OCI-LY3 (cell line): ENCODE data around the gene FMO2.

Experiments
- H2AFZ ChIP-seq: fragments of 200-600, 300-600 bp; shearing (Covaris generic); 2 replicates; pipeline ENCODE4 v1.6.0; 2014; ENCODE audit warnings: antibody characterized with exemption, low read depth, low read length
- H3K27ac ChIP-seq: fragments of 200-600, 300-600 bp; sonication (generic); 2 replicates; pipeline ENCODE4 v1.5.1; 2014; ENCODE audit warnings: mild to moderate bottlenecking, low read length, moderate library complexity, mixed read lengths
- H3K27me3 ChIP-seq: fragments of 200-600, 300-600 bp; sonication (generic); 2 replicates; pipeline ENCODE4 v1.6.1; 2014; ENCODE audit warnings: low read depth, low read length, mixed read lengths
- H3K36me3 ChIP-seq: fragments of 200-600, 300-600 bp; sonication (generic); replicated peaks from 2 replicates; pipeline ENCODE3; 2014; ENCODE audit warnings: low read depth, low read length, mixed read lengths
- H3K4me1 ChIP-seq: fragments of 300-600, 200-600 bp; sonication (generic); 2 replicates; pipeline ENCODE4 v1.6.1; 2014; ENCODE audit warnings: low read length, mixed read lengths
- H3K4me2 ChIP-seq: fragments of 200-600, 300-600 bp; sonication (generic); 2 replicates; pipeline ENCODE4 v1.6.1; 2014; ENCODE audit warnings: low read length, mixed read lengths
- H3K4me3 ChIP-seq: fragments of 300-600, 200-600 bp; sonication (generic); 2 replicates; pipeline ENCODE4 v1.5.1; 2014; ENCODE audit warnings: antibody characterized with exemption, mild to moderate bottlenecking, low read length, moderate library complexity
- H3K79me2 ChIP-seq: fragments of 300-600, 200-600 bp; shearing (Covaris generic); 2 replicates; pipeline ENCODE4 v1.6.1; 2014; ENCODE audit warnings: mild to moderate bottlenecking, low read length, mixed read lengths
- H3K9ac ChIP-seq: fragments of 300-600, 200-600 bp; shearing (Covaris generic); 2 replicates; pipeline ENCODE4 v1.6.0; 2014; ENCODE audit warnings: mild to moderate bottlenecking, low read length, moderate library complexity
- H3K9me3 ChIP-seq: fragments of 200-600, 300-600 bp; shearing (Covaris generic); 2 replicates; pipeline ENCODE4 v1.6.1; 2014; ENCODE audit warnings: low read length, mixed read lengths; ENCODE audit not compliant: insufficient read depth
- H4K20me1 ChIP-seq: fragments of 200-600, 300-600 bp; sonication (generic); 2 replicates; pipeline ENCODE4 v1.6.1; 2016; ENCODE audit warnings: low read length, mixed read lengths; ENCODE audit not compliant: insufficient read depth
- EZH2phosphoT487 ChIP-seq: fragments of 200-600 bp; shearing (Covaris generic); IDR thresholded peaks from 2 replicates; pipeline ENCODE4 v1.6.1; 2018; ENCODE audit warnings: antibody characterized with exemption, mixed run types, low read depth
- TF ChIP-seq, protein P1 (sequence below): fragments of 200-600, 300-600 bp; sonication (generic); IDR thresholded peaks from 2 replicates; pipeline ENCODE4 v1.5.1; 2014; ENCODE audit warnings: antibody characterized with exemption, low read length, low read depth

FMO2 gene, protein sequence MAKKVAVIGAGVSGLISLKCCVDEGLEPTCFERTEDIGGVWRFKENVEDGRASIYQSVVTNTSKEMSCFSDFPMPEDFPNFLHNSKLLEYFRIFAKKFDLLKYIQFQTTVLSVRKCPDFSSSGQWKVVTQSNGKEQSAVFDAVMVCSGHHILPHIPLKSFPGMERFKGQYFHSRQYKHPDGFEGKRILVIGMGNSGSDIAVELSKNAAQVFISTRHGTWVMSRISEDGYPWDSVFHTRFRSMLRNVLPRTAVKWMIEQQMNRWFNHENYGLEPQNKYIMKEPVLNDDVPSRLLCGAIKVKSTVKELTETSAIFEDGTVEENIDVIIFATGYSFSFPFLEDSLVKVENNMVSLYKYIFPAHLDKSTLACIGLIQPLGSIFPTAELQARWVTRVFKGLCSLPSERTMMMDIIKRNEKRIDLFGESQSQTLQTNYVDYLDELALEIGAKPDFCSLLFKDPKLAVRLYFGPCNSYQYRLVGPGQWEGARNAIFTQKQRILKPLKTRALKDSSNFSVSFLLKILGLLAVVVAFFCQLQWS

DNA sequence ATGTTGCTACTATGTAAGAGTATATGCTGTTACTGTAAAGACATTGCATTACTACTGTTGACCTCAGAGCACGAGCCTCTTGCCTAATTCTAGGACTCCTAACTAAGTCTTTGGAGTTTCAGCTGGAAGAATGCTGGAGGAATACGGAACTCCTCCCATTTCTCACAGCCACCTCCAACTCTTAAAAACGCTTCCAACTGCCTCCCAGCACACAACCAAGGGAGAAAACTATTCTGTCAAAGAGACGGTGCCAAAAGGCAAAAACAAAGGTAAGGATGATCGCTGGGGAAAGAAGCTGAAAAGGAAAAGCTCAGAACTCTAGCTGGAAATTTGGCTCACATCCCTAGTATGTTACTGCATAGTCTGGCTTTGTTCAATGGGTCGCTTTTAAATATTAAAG, at the start of gene FMO2:
Gene FMO2, plus strand, starts transcription at position 210 of the 400 bp plus-strand sequence. CDS start 414 bp downstream, outside the sequence.
- Histone ChIP-seq H3K79me2 (no peaks in the 10 kb centered on the region), H4K20me1 (no peaks in the 10 kb centered on the region), H2AFZ (no peak within 1 kb of the TSS), H3K4me3 (no peak within 1 kb of the TSS), H3K9me3 (no peaks in the 10 kb centered on the region), H3K27ac (no peak within 1 kb of the TSS), H3K4me2 (no peak within 1 kb of the TSS), H3K4me1 (peaks cover 12% of the 10 kb centered on the region), H3K27me3 (no peaks in the 10 kb centered on the region), H3K9ac (no peak within 1 kb of the TSS), H3K36me3 (no peaks in the 10 kb centered on the region)
- TF ChIP-seq, protein P1, sequence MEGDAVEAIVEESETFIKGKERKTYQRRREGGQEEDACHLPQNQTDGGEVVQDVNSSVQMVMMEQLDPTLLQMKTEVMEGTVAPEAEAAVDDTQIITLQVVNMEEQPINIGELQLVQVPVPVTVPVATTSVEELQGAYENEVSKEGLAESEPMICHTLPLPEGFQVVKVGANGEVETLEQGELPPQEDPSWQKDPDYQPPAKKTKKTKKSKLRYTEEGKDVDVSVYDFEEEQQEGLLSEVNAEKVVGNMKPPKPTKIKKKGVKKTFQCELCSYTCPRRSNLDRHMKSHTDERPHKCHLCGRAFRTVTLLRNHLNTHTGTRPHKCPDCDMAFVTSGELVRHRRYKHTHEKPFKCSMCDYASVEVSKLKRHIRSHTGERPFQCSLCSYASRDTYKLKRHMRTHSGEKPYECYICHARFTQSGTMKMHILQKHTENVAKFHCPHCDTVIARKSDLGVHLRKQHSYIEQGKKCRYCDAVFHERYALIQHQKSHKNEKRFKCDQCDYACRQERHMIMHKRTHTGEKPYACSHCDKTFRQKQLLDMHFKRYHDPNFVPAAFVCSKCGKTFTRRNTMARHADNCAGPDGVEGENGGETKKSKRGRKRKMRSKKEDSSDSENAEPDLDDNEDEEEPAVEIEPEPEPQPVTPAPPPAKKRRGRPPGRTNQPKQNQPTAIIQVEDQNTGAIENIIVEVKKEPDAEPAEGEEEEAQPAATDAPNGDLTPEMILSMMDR, result no peak
- TF ChIP-seq EZH2phosphoT487, result no peak

DNA sequence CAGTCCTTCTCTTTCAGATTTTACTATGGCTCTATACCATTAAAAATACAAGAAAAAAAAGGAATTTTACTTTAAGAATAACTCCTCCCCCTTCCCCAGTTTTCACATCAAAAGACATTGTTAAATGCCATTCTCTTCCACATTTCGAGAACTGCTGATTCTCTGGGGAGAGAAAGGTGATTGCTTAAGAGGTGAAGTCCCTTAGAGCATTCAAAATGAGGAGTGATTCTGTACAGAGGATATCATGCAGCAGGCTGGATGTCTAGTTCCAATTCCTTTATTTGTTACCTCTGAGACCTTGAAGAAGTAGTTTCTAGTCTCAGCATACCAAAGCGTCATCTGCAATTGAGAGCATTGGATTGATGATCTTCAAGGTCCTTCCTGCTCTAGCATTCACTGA, 47.5 kb upstream of the FMO2 start:
- Histone ChIP-seq H3K27ac (no peak overlapping the region), H3K27me3 (no peaks in the 10 kb centered on the region), H3K36me3 (peaks cover 4% of the 10 kb centered on the region), H3K79me2 (no peaks in the 10 kb centered on the region), H3K4me3 (no peak overlapping the region), H3K4me1 (peaks cover 5% of the 10 kb centered on the region; the same call in 1 of the 2 replicates), H2AFZ (no peak overlapping the region), H3K9ac (no peak overlapping the region), H3K4me2 (no peak overlapping the region), H4K20me1 (no peaks in the 10 kb centered on the region; the same call in 1 of the 2 replicates), H3K9me3 (no peaks in the 10 kb centered on the region)
- TF ChIP-seq, protein P1, result no peak
- TF ChIP-seq EZH2phosphoT487, result no peak

DNA sequence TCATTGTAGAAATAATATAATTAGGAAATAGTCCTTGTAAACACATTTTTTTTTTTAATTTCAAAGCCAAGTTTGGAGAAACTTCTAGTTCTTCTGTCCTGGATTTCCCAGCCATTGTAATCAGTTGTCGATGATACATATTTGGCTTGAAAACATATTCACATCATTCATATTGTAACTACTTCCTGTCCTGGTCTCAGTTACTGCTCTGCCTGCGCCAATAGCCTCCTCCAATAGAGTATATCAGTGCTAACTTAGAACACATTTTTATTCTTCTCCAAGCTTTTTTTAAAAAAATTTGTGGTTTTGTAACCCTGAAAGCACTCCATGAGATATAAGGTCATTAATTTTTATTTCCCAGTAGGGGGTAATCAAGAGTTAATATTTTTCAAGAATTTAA, 46.1 kb upstream of the FMO2 start:
- no peaks in the 10 kb centered on the region for H3K36me3 ChIP-seq
- no peak overlapping the region for H3K9ac ChIP-seq
- no peaks in the 10 kb centered on the region for H3K27me3 ChIP-seq
- no peaks in the 10 kb centered on the region for H3K9me3 ChIP-seq
- no peaks in the 10 kb centered on the region for H3K79me2 ChIP-seq
- peaks cover 5% of the 10 kb centered on the region; the same call in 1 of the 2 replicates for H3K4me1 ChIP-seq
- H3K4me3 ChIP-seq, result no peak overlapping the region
- no peak for TF ChIP-seq EZH2phosphoT487
- TF ChIP-seq, protein P1, result no peak
- H3K4me2 ChIP-seq, result no peak overlapping the region
- H2AFZ ChIP-seq, result no peak overlapping the region
- no peaks in the 10 kb centered on the region; the same call in 1 of the 2 replicates for H4K20me1 ChIP-seq
- no peak overlapping the region for H3K27ac ChIP-seq

DNA sequence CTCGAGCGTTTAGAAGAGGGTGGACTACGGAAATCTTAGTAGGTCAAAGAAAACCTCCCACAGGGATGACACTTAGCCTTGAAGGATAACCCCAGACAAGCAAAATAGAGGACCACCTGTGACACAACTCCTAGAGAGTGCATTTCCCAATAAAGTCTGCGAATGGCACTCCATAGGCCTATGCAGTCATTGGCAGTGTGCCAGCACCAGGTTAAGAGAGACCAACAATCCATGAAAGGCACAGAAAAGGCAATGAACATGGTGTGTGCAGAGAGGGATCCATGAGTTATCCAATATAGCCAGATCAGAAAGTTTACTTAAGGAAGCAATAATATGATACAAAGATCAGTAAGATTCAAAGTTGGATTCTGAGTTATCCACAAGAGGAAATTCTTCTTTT, 45.2 kb upstream of the FMO2 start:
- H3K79me2 ChIP-seq, result no peaks in the 10 kb centered on the region
- H4K20me1 ChIP-seq, result no peaks in the 10 kb centered on the region; the same call in 1 of the 2 replicates
- no peak overlapping the region for H3K27ac ChIP-seq
- no peak overlapping the region for H3K9ac ChIP-seq
- H3K4me2 ChIP-seq, result no peak overlapping the region
- no peaks in the 10 kb centered on the region for H3K36me3 ChIP-seq
- peaks cover 5% of the 10 kb centered on the region; the same call in 1 of the 2 replicates for H3K4me1 ChIP-seq
- no peaks in the 10 kb centered on the region for H3K9me3 ChIP-seq
- H2AFZ ChIP-seq, result no peak overlapping the region
- H3K27me3 ChIP-seq, result no peaks in the 10 kb centered on the region
- H3K4me3 ChIP-seq, result no peak overlapping the region
- TF ChIP-seq, protein P1, result no peak
- TF ChIP-seq EZH2phosphoT487, result no peak
